Fibroblast of mammary gland (primary cell): ENCODE measurements around the gene KIF26B.

Source experiments
- DNase-seq: peaks from one replicate; pipeline ENCODE4 v3.0.0-alpha.2; 2010; ENCODE audit warnings: low read depth
- H3K4me3 ChIP-seq: 2 replicates; pipeline ENCODE4 v1.5.1; 2011; ENCODE audit warnings: low read depth, mild to moderate bottlenecking, low read length, moderate library complexity; ENCODE audit not compliant: control insufficient read depth
- TF ChIP-seq, protein P1 (sequence below): conservative IDR thresholded peaks from 2 replicates; pipeline ENCODE4 v1.5.1; 2011; ENCODE audit warnings: low read depth, low read length, inconsistent platforms; ENCODE audit not compliant: control insufficient read depth, insufficient read depth

KIF26B gene

DNA sequence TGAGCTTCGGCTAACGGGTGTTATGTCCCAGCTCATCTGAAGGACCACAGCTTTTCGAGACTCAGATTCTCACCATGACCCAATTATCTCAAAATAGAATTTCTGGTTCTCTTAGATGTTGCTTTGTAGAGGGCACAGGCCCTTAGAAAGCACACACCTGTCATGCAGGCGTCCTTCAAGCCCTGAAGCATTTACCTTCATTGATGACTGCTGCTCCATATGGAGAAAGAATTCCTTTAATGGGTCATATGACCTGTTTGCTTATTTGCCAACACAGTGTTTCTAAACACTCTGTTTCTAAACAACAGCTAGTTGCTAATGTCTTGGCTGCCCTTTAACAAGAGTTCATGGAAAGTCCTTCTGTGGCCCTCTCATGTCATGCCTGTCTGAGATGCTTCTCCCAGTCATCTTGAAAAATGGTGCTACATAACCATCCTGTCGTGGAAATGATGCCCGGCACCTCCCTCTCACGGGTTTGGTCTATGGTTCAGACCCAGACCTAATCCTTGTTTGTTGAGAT lies 495.7 kb downstream of the KIF26B start:
- TF ChIP-seq, protein P1, sequence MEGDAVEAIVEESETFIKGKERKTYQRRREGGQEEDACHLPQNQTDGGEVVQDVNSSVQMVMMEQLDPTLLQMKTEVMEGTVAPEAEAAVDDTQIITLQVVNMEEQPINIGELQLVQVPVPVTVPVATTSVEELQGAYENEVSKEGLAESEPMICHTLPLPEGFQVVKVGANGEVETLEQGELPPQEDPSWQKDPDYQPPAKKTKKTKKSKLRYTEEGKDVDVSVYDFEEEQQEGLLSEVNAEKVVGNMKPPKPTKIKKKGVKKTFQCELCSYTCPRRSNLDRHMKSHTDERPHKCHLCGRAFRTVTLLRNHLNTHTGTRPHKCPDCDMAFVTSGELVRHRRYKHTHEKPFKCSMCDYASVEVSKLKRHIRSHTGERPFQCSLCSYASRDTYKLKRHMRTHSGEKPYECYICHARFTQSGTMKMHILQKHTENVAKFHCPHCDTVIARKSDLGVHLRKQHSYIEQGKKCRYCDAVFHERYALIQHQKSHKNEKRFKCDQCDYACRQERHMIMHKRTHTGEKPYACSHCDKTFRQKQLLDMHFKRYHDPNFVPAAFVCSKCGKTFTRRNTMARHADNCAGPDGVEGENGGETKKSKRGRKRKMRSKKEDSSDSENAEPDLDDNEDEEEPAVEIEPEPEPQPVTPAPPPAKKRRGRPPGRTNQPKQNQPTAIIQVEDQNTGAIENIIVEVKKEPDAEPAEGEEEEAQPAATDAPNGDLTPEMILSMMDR, result no peak
- no peak for DNase-seq
- no peak overlapping the region for H3K4me3 ChIP-seq

DNA sequence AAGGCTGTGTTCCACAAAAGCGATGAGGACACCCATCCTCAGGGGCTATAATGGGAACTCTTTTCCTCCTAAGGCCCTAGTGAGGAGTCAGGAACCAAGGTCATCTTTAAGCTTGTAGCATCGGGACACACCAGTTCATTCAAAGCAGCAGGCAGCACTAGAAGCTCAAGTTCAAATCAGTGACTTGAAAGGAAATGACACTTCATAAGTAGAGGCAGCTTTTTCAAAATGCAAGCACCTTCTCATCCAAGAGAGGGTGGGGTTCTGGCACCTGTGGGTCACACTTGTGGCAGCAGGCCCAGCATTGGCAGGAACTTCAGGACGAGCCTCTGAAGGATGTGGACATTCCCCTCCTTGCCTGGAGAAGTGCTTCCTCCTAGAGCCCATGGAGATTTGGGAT lies 496.3 kb downstream of the KIF26B start:
- no peak for DNase-seq
- no peak overlapping the region for H3K4me3 ChIP-seq
- TF ChIP-seq, protein P1, result no peak

DNA sequence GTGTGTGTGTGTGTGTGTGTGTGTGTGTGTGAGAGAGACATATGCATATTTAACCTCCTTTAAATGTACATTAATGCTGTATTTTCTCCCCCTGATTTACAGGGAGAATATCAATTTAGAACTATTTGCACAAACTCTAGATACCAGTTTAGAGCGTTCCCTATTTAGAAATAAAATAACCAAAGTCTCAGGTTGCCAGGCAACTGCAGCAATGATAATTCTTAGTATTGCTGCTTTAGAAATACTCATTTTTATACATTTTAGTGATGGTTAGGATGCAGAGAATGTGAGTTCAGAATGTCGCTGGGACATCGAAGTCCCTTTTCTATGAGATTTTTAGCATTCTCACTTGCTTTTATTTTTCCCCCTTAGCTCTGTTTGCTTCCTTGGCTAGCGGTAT lies 497.3 kb downstream of the KIF26B start:
- no peak for DNase-seq
- TF ChIP-seq, protein P1, result no peak
- H3K4me3 ChIP-seq, result no peak overlapping the region

DNA sequence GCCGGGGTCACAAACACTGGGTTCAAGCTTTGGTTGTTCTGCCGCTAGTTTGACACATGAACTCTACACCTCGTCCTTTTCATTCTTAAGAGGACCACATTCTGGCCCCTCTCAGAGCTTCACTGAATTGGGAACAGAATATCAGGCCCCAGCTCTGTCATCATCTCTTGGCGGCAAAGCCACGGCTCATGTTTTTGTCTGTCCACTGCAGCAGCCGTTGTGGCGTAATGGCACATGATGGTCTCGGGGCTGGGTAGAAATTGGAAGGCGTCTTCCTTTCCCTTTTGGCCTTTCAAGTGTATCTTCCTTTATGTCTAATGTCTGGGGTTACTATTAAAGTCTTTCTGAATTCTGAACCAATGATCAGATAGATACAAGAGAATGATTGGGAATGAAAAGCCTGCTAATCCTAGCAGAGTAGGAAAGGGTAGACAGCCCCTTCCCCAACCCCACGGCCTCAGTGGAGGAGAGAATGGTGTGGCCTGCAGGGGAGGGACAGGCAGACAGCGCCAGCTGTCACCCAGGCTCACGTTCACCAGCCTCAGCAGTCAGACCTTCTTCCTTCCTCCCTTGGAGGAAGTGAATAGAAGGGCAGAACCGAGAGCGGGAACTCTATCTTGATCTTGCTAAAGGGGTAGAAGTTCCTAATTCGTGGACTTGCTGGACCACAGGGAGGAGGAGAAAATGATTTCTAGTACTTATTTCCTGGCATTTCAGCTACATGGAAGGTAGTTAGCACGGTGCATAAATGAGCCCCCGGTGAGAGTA lies 498.1 kb downstream of the KIF26B start:
- no peak for DNase-seq
- TF ChIP-seq, protein P1, result no peak

DNA sequence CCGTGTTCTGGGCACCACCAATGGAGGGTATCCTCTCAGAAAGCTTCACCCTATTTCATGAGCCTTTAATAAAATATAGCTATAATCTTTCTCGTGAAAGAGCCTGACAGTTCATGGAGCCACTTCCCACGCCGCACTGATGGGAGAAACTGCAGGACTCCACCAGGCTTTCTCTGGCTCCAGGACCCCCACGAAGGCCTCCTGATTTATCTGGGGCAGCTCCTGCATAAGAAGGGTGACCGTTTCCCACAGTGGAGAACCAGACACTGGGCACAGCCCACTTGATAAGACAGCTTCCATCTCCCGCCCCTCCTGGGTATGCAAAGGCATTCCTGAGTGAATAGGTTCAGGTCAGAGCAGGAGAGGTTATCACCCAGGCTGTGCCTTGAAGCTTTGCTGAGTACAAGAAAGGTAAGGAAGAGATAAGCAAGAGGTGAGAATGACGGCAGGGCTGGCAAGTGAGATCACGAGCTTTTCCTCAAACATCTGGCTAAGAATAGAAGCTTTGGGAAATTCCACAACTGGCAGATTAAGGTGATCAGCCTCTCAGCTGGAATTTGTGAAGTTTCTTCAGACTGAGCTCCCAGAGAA lies 499.8 kb downstream of the KIF26B start:
- no peak for DNase-seq
- TF ChIP-seq, protein P1, result no peak
- H3K4me3 ChIP-seq, result no peak overlapping the region

More for the DNA sequence above, 498.1 kb downstream of the KIF26B start:
- no peak overlapping the region for H3K4me3 ChIP-seq

DNA sequence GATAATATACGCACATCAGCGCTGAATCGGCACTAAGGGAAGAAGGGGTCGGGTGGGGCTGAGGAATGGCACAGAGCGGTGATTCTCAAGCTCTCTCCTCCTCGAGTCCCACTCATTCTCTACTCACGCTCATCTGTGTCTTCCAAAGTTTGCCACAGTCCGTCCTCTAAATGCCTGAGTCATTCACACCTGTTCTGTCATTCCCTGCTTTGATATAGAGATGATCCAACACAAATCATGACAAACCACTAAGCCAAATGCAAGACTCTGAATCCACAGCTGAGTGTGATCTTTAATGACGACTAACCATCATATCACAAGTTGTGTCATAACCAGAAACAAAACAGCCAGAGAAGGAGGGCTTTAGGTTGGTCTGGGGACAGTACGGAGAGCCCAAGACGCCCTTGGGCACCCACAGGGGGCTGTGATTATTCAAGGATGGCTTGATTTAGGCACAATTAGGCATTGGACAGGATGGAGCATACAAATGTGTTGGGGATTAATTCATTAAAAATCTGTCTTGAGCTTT lies 501.5 kb downstream of the KIF26B start:
- TF ChIP-seq, protein P1, result no peak
- H3K4me3 ChIP-seq, result no peak overlapping the region
- DNase-seq, result no peak
